ENCODE measurements around the gene FRMPD1. TPM values are rescaled to one million over a fixed set of nuclear protein-coding genes. Genes with fewer than 3 reads are reported as not detected.
A peak's percentile ranks its signal among the peaks of the same experiment; 100 is the strongest.

Gene FRMPD1
- total RNA-seq, 2 donors from 2014 or later: 0.06 TPM; not detected in 1

DNA sequence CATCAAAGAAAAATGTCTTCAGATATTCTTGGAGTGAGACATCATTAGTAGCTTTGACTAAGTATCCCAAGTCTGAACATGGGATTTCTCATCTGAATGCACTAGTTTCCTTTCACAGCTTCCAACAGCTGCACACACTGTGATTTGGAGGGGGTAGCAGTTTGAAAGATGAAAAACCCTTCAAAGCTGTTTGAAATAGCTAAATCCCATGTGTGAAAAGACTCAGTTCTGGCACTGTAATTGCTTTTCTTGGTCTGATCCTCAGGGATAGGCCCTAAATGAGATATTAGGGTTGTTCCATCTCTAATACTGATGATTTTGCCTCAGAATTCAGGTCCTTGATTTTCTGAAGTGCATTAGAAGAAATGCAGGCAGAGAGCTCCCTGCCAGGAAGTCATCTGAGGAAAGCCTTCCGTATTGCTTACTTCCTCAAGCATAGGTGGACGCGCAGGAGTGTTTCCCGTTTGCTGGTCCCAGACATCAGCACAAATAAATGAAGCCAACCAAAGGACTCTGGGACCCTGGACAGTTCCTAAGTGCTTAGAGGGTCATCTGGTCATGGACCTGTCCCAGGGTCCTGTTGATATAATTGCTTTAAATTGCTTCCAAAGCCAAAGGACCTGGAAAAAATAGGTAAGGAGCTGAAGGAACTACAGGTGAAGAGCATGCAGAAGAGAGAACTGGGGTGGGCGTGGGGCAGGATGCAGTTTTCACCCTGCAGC lies 25.6 kb upstream of the FRMPD1 start:
- DNase-seq (no peak), ATAC-seq (peak; percentile 55)
- intact Hi-C loops (cut with DNase I, micrococcal nuclease): no loop called here

DNA sequence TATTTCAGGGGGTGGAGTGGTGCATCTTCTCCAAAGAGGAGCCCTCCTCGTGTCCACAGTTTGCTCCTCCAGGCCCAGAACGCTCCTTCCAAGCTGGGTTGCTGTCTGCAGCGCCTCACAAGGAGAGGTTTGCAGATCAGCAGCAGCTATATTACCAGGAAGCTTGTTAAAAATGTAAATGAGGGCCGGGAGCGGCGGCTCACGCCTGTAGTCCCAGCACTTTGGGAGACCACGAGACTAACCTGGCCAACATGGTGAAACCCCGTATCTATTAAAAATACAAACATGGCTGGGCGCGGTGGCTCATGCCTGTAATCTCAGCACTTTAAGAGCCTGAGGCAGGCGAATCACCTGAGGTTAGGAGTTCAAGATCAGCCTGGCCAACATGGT lies 25.0 kb upstream of the FRMPD1 start:
- intact Hi-C loops (cut with DNase I, micrococcal nuclease): no loop called here
- peak; percentile 99 for ATAC-seq
- peak; percentile 44 to 57 for DNase-seq

DNA sequence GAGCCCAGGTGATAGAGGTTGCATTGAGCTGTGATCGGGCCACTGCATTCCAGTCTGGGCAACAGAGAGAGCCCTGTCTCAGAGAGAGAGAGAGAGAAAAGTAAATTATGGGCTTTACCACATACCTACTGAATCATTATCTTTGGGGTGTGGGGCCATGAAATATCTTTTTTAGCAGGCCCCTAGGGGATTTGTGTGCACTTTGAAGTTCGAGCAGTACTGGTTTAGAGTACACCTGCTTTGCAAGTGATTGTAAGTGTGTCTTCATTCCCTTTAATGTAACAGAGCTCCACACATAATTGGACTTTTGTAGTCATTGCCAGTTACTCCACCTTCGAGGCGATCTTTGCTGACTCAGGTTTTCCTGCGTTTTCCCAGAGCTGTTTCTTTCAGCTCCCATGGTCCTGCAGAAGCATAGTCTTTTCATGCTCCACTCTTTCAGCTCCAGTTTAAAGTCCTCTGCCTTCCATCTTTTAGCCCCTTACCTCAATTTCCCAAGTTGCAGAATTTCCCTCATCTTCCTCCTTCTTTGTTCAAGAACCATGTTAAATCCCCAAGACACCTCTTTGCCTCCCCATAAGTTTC lies 24.0 kb upstream of the FRMPD1 start:
- DNase-seq: no peak
- no peak for ATAC-seq
- intact Hi-C loops (cut with DNase I, micrococcal nuclease): no loop called here

DNA sequence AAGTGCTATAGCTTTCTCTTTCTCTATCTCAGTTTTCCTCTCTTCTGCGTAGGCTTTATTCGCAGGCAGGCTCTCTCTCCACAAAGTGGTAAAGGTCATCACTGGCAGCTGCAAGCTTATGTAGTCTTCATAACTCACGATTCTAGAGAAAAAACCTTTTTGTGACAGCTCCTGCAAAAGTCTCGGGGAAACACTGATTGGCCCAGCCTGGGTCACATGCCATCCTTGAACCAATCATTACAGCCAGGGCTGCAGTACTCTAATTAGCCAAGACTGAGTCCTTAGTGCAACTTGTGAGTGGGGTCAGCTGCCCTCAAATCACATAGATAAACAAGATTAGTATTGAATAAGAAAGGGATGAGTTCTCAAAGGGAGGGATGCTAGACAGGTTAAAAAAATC lies 18.3 kb upstream of the FRMPD1 start:
- intact Hi-C loops (cut with DNase I, micrococcal nuclease): no loop called here
- no peak for DNase-seq
- no peak for ATAC-seq

DNA sequence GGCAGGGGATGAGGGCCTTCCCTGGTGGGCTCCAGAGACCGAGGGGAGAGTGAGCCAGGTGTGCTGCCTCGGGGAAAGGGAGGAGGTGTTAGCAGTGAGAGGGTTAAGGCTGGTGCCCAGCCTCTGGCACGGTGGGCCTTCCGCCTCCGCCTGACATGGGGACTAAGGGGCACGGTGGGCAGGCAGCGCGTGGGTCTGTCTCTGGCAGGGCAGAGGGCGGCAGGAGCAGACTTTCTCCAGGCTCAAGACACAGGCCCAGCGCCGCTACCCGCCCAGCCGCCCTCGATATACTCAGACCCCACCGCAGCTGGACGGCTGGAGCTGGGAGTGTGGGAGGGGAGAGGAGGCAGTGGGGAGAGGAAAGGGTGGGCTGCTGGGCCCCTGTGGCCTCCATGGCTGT lies 14.9 kb upstream of the FRMPD1 start:
- DNase-seq: no peak
- intact Hi-C loops (cut with DNase I, micrococcal nuclease): no loop called here
- no peak for ATAC-seq

DNA sequence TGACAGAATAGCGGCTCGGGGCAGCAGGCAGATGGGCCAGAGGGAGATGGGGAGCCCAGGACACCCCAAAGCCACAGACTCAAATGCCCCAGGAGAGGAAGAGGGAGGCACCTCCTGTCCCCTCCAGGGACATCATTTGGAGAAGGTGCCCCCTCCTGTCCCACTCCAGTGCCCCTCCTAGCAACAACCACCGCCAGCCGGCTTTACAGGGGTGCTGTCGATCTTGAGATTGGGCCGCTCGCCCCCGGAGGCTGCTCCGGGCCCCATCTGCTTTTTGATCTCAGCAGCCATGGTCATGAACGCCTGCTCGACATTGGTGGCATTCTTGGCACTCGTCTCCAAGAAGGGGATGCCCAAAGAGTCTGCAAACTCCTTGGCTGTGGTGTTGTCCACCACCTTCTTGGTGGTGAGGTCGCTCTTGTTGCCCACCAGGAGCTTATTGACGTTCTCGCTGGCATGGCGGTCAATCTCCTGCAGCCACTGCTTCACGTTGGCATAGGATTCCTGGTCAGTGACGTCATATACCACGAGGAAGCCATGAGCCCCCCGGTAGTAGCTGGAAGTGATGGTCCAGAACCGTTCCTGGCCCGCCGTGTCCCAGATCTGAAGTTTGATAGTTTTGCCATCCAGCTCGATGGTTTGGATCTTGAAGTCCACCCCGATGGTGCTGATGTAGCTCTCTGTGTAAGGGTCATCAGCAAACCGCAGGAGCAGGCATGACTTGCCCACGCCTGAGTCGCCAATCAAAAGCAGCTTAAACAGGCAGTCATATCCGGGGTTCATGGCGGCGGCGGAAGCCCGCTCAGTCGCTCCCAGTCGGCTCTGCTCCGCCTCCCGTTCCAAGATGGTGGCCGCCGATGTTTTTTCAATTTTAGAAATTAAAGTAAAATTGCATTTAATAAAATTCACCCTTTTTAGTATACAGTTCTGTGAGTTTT lies 14.0 kb upstream of the FRMPD1 start:
- intact Hi-C loops (cut with DNase I, micrococcal nuclease): no loop called here
- no peak for DNase-seq
- no peak for ATAC-seq

DNA sequence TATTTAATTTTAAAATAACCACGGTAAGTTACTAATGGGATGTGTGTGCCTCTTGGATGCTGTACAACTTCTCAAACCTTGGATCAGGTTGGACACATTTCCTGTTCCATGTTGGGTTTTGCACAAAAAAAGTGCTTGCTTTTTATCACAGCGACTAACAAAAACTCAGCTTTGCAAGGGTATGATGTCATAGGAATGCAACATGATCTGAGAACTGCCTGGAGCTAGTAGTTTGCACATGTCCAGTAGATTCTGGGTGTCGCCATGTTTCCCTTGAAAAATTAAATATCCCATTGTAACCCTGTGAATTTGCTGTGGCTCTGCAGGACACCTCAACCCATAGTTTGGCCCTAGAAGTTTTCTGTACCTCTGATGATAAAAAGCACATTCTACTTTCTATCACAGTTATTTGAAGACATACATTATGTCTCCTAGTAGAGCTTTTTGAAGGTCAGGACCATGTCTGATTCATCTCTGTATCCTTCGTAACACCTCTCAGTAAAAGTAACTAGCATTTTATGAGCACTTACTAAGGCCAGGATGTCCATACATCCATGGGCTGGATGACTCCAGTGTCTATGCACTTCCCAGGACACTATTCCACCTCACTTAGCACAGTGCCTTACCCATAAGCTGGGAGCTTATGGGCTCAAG lies 11.5 kb upstream of the FRMPD1 start:
- intact Hi-C loops (cut with DNase I, micrococcal nuclease): no loop called here
- no peak for ATAC-seq
- no peak for DNase-seq

DNA sequence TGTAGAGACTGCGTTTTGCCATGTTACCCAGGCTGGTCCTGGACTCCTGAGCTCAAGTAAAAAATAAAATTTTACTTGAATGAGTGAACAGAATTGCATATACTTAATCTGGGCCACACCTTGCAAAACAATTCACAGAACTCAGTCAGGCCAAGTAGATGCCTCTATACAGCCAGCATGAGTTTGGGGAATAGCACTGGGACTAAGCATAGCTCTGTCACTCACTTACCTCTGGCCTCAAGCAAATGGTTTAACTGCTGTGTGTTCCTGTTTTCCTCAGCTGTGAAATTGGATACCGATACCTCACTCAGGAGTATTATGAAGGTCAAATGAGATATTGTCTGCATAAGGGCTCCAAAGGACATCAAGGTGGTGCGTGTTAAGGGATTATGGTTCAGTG lies 10.9 kb upstream of the FRMPD1 start:
- ATAC-seq (no peak), DNase-seq (no peak)
- intact Hi-C loops (cut with DNase I, micrococcal nuclease): no loop called here

DNA sequence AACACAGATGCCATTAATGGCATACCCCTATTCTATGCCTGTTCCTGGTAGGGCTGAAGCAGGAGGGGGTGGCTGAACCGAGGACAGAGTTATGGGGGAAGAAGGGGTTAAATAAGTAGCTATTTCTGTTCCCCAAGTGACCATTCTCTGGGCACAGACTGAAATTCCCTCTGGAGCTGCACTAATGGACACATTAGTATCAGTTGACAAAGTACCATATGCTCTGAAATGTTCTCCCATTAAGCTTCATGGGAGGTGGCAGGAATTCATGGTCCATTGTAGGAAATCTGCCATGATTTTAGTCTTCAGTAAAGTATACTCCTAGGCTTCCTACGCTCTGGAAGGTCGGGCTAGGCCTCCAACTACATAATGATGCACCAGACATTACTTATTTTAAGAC lies 10.5 kb upstream of the FRMPD1 start:
- DNase-seq (no peak), ATAC-seq (no peak)

DNA sequence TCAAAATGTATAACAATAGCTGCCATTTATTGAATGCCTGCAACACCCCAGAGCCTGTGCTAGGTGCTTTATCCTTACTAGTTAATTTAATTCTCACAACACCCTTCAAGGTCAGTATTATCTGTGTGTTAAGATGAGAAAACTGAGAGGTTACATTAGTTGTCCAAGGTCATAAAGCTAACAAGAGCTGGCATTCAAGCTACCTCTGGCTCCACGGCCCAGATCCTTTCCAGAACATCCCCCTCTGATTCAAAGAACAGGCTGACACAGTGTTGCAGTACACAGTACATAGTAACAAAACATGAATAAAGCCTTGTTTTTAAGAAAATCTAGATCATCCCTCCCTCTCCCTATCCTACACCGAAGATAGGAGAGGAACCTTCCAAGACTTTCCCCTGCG lies 9.4 kb upstream of the FRMPD1 start:
- intact Hi-C loops (cut with DNase I, micrococcal nuclease): no loop called here
- no peak for DNase-seq
- no peak for ATAC-seq

More for the DNA sequence above, 10.5 kb upstream of the FRMPD1 start:
- intact Hi-C loops (cut with DNase I, micrococcal nuclease): no loop called here

DNA sequence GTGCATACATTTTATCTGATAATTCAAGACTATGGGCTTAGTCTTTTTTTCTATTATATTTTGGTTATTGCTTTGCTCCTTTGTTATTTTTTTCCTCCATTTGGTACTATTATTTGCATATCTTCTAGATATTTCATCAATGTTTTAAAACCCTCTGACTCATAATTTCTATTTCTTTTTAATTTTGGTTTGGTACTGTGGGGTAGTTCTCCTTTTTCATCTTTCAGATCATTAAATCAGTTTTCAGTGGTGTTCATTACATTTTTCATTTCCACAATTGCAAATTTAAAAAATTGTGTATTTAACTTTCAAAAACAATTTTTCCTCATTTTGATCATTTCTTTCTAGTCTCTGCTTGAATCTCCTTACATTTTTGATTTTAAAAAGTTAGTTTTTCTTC lies 7.5 kb upstream of the FRMPD1 start:
- DNase-seq: no peak
- intact Hi-C loops (cut with DNase I, micrococcal nuclease): no loop called here
- no peak for ATAC-seq

DNA sequence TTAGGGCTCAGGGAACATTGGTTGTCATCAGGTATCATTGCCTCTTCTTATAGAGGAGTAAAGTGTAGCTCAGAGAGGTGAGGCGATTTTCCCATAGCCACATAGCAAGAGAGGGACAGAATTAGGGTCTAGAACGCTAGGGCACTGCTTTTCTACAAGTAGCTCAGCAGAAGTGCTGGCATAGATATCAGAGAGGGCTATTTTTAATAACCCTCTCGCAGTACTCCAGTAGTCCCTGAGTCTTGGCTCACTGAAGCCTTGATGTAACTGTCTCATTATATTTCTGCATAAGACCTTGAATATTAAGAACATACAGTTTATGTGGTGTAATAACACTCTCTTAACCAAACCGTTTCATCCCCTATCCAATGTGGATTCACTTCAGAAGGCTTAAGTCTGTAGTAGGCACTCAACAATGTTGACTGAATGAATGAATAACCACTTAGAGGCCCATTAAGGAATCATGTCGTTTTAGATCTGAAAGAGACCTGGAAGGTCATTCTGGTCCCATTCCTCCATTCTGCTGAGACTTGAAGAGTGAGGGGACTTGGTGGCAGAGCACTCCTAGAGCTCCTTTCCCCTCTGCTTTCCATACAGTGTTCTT lies 4.7 kb upstream of the FRMPD1 start:
- intact Hi-C loops (cut with DNase I, micrococcal nuclease): no loop called here
- ATAC-seq (no peak), DNase-seq (no peak)

DNA sequence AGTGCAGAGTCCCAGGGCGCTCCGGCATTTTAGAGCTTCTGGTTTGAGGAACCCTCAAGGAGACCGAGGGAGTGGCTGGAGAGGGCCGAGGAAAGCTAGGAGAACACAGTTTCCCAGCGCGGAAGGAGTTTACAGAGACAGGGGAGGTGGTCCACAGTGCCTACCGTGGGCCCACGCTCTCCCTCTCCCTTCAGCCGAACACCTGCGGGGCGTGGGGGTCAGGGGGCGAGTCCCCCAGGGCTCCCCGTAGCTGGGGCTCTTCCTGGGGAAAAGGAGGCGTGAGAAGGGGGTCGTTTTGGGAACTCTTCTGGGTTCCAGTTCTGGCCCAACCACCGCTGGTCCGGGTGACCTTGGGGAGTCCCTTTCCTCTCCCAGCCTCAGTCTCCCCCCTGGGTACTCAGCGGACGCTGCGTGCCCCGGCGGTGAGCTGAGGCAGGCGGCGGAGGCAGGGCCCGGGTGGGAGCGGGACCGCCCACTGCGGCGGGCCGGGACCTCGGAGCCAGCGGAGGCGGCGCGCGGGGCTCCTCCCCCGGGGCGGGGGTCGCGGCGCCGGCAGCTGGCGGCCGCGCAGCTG lies 368 bp upstream of the FRMPD1 start:
- intact Hi-C loops (cut with DNase I, micrococcal nuclease): no loop called here
- DNase-seq (no peak), ATAC-seq (no peak)

DNA sequence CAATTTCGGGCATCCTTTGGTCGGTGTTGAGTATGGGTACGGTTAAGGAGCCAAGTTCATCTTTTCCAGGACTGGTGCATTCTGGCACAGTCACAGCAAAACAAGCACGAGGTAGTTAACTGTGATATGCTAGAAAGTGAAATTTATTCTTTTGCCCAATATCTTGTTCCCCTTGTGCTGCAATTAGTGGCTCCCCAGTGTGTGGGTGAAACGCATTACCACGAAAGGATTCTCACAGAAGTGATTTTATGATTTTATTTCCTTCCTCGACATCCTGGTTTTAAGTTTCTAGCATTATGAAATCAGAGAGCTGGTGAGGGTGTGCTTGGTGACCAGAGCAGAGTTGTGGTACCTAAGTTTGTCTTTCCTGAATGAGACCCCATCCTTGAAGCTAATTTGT lies 1.5 kb downstream of the FRMPD1 start:
- intact Hi-C loops (cut with DNase I, micrococcal nuclease): no loop called here
- no peak for ATAC-seq
- no peak for DNase-seq

DNA sequence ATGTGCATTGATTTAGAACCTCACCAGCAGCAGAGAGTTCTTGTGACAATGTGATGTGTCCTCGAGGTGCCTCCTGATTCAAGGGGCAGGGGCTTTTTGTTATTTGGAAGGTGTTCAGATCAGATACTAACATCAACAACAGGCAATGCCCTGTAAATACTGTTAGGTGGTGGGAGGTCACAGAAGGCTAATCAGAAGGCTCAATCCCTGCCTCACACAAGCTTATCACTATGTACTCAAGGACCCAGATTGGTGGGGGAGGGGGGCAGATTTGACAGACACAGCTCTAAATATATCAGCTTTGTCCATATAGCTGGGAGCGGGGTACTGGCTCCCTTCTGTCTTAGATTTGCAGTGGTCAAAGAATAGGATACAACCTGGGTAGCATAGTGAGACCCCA lies 2.6 kb downstream of the FRMPD1 start:
- ATAC-seq: no peak
- intact Hi-C loops (cut with DNase I, micrococcal nuclease): no loop called here
- DNase-seq: no peak

DNA sequence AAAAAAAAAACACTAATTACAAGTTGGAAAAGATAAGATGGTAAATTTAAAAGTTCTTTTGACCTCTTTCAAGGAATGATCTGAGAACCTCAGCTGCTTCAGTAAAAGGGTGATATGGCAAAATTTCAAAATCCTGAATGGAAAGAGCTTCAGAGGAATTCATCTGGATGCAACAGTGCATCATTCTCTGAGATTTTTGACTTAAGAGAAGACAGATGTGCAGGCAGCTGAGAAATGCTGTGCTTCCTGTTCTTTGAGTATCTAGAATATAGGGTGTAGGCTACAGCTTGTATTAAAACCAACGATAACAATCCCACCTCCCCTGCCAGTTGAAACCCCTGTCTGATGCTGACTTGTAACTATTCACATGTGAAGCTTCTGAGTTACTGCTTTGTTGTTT lies 6.2 kb downstream of the FRMPD1 start:
- intact Hi-C loops (cut with DNase I, micrococcal nuclease): no loop called here
- DNase-seq (no peak), ATAC-seq (no peak)

DNA sequence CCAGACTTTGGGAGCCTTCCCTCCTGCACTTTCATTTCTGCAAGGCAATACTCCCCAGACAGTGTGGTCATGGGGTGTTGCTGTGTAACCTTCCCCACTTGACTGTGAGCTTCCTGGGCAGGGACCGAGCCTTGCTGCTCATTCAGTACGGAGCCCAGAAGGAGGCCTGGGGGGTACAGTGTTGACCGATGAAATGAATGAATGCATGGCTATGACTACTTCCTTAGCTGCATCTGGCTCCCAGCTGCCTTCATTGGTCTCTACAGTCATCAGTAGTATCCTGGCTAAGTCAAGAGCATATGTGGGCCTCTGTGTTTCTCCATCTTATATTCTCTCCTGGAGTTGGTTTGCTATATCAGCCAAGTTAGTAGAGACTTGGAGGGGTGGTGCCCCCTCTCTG lies 9.9 kb downstream of the FRMPD1 start:
- intact Hi-C loops (cut with DNase I, micrococcal nuclease): no loop called here
- no peak for ATAC-seq
- no peak for DNase-seq

DNA sequence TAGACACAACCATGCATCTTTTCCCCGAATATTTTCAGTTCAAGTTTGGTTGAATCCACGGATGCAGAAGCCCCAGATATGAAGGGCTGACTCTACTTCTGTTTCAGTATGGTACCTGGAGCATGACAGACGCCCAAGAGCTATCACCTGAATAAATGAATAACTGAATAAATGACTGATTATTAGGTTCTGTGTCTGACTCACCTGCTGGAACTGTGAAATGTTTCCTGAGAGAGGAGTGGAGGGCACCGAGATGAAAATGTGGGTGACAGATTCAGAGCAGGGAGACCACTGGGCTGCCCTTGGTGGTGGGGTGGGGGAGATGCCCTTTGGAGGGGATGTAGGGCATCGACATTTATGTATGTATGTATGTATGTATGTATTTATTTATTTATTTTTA lies 13.2 kb downstream of the FRMPD1 start:
- no peak for DNase-seq
- ATAC-seq: no peak
- intact Hi-C loops (cut with DNase I, micrococcal nuclease): no loop called here

DNA sequence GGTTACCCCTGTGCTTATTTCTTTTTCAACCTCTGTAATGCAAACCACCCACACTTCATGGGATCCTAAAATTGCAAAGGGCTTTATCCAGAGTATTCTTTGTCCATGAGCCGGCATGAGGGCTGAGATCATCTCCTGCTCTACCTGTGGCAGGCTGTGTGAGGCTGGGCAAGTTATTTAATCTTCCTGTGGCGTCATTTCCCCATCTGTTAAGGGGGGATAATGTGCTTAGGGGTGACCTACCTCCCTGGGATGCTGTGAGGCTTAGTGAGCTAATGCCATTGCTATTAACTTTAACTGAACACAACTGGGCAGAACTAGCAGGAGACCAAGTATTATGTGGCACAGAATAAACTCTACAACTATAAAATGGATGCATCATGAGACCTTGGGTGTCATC lies 17.0 kb downstream of the FRMPD1 start:
- ATAC-seq (no peak), DNase-seq (no peak)
- intact Hi-C loops (cut with DNase I, micrococcal nuclease): no loop called here

All from left colon (tissue), 2 donors.